Keratinocyte (primary cell): Measurements from ENCODE around the gene CORO7. TPM values are rescaled to one million over a fixed set of nuclear protein-coding genes. Genes with fewer than 3 reads are reported as not detected.

ENCODE experiments used
- DNase-seq: peaks from one replicate; pipeline ENCODE4 v3.0.0-alpha.2; 2011; ENCODE audit warnings: low read depth, missing footprints, low spot score
- FAIRE-seq: peaks from 2 replicates; lab custom pipeline; 2011; peaks lifted over from hg19 to GRCh38; lab: Jason Lieb, UNC
- H2AFZ ChIP-seq: 2 replicates; pipeline ENCODE4 v1.6.0; 2012; ENCODE audit warnings: low read length, control low read depth, inconsistent platforms; ENCODE audit not compliant: control insufficient read depth
- H3K27ac ChIP-seq: 2 replicates; pipeline ENCODE4 v1.5.1; 2011; ENCODE audit warnings: low read length; ENCODE audit not compliant: control insufficient read depth, insufficient read depth
- H3K27me3 ChIP-seq: 3 replicates; pipeline ENCODE4 v1.6.0; 2011; ENCODE audit warnings: low read length; ENCODE audit not compliant: control insufficient read depth, insufficient read depth; ENCODE audit errors: extremely low read depth
- H3K36me3 ChIP-seq, 2 experiments: 2 replicates in 1 of 2; 3 replicates in 1 of 2; pipeline ENCODE4 v1.5.1; 2011; ENCODE audit warnings: low read length in 2 of 2, mild to moderate bottlenecking in 1 of 2; ENCODE audit not compliant: control insufficient read depth in 2 of 2, insufficient read depth in 2 of 2; ENCODE audit errors: extremely low read depth in 1 of 2
- H3K4me1 ChIP-seq: 3 replicates; pipeline ENCODE4 v1.5.1; 2011; ENCODE audit warnings: low read length; ENCODE audit not compliant: control insufficient read depth, insufficient read depth; ENCODE audit errors: extremely low read depth
- H3K4me2 ChIP-seq: 3 replicates; pipeline ENCODE4 v1.6.0; 2011; ENCODE audit warnings: low read depth, low read length; ENCODE audit not compliant: control insufficient read depth, insufficient read depth; ENCODE audit errors: extremely low read depth
- H3K4me3 ChIP-seq, 3 experiments: fragments of 200-600 bp in 1 of 3; sonication (generic) in 1 of 3; 2 replicates in 2 of 3; 3 replicates in 1 of 3; pipeline ENCODE4 v1.5.1; 2011 to 2016; ENCODE audit warnings: low read length in 3 of 3, mild to moderate bottlenecking in 3 of 3, control low read depth in 2 of 3, inconsistent platforms in 1 of 3, low read depth in 1 of 3, mixed read lengths in 1 of 3, mixed run types in 1 of 3, moderate library complexity in 1 of 3; ENCODE audit not compliant: control insufficient read depth in 2 of 3, insufficient read depth in 2 of 3; ENCODE audit errors: extremely low read depth in 1 of 3
- H3K79me2 ChIP-seq: 2 replicates; pipeline ENCODE4 v1.6.0; 2012; ENCODE audit warnings: low read length; ENCODE audit not compliant: control insufficient read depth, insufficient read depth
- H3K9ac ChIP-seq: 3 replicates; pipeline ENCODE4 v1.6.0; 2011; ENCODE audit warnings: low read length; ENCODE audit not compliant: control insufficient read depth, insufficient read depth; ENCODE audit errors: extremely low read depth
- H3K9me1 ChIP-seq: 3 replicates; pipeline ENCODE4 v1.6.0; 2011; ENCODE audit warnings: low read length; ENCODE audit not compliant: control insufficient read depth, insufficient read depth; ENCODE audit errors: extremely low read depth
- H3K9me3 ChIP-seq: 2 replicates; pipeline ENCODE4 v1.5.1; 2012; ENCODE audit warnings: low read depth, low read length; ENCODE audit not compliant: control insufficient read depth
- H4K20me1 ChIP-seq: 3 replicates; pipeline ENCODE4 v1.6.0; 2011; ENCODE audit warnings: low read length; ENCODE audit not compliant: control insufficient read depth, insufficient read depth; ENCODE audit errors: extremely low read depth
- EZH2 ChIP-seq: IDR thresholded peaks from one replicate; pipeline ENCODE4 v1.6.1; 2012; ENCODE audit warnings: inconsistent platforms, mild to moderate bottlenecking, low read length, moderate library complexity
- dilution Hi-C: fragments of 300-500 bp; cut with MboI; formaldehyde crosslinking; loops from one replicate; pipeline ENCODE4 v1.7.0; 2020; ENCODE audit warnings: low sequenced_read_pairs; ENCODE audit not compliant: extremely low pct_ligation_motif_present
- polyA plus RNA-seq, 5 experiments: library from polyadenylated mRNA; depleted of rRNA in 3 of 5; stranded (reverse) in 3 of 5; stranded (forward) in 1 of 5; unstranded in 1 of 5; fragments of >200 nt; gene quantifications; 1 replicate in 1 of 5; 2 replicates in 3 of 5; 3 replicates in 1 of 5; pipeline versions ENCODE4 v1.2.1 to v1.2.3, GENCODE V29; 2011 to 2012; ENCODE audit warnings: missing spikeins in 2 of 5, low read depth in 1 of 5, low replicate concordance in 1 of 5
- TF ChIP-seq, protein P1 (sequence below), 3 experiments: IDR thresholded peaks in 1 of 3; conservative IDR thresholded peaks in 1 of 3; optimal IDR thresholded peaks in 1 of 3; 2 replicates in 2 of 3; 3 replicates in 1 of 3; pipeline versions ENCODE3 to v1.5.1; 2011; ENCODE audit warnings: low read length in 3 of 3, mild to moderate bottlenecking in 3 of 3, moderate library complexity in 2 of 3, control low read depth in 1 of 3, inconsistent platforms in 1 of 3; ENCODE audit not compliant: insufficient read depth in 2 of 3; ENCODE audit errors: extremely low read depth in 1 of 3

The CORO7 gene
- polyA plus RNA-seq, 1 donor (not counting 4 experiments of a cell fraction or from before 2014, with no cell fraction given): 8.4 TPM

DNA sequence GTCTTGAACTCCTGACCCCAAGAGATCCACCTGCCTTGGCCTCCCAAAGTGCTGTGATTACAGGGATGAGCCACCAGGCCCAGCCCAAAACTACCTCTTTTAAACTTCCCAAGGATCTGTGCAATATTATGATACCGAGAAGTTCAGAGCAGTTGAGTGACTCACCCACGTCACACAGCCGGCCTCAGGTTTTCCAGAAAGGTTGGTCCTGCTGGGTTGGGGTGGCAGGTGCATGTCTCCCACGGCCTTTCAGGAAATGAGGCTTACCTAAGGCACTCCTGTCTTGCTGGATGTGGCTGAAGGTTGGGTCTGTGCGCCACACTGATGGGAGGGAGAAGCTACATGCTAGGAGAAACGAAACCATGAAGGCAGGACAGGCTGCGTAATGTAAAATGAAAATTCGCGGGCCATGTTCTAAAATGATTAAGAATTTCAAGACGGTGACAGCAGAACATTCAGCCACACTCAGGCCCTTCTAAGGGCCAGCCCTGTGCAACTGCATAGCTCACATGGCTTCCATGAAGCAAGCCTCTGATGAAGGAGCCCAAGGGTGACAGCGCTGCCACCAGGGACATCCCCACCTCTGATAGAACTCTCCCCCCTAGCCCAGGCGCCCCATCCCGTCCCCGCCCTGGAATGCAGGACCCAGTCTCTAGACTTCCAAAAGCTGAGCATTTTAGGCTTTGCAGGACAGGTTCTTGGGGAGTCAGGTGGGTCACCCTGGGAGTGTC, 107.1 kb downstream of the CORO7 start:
- no peak for FAIRE-seq
- H2AFZ ChIP-seq: no peak overlapping the region

GRCh38 chr16:4307215-4308037, 109.0 kb downstream of the CORO7 start:
- dilution Hi-C loops: no loop called here
- FAIRE-seq: peak; percentile 17

More for the DNA sequence above, 107.1 kb downstream of the CORO7 start:
- no peaks in the 10 kb centered on the region for H3K9me1 ChIP-seq
- peaks cover 21% of the 10 kb centered on the region for H3K4me1 ChIP-seq
- dilution Hi-C loops: no loop called here
- H3K36me3 ChIP-seq: no peaks in the 10 kb centered on the region
- H3K9me3 ChIP-seq: no peaks in the 10 kb centered on the region
- no peaks in the 10 kb centered on the region for H4K20me1 ChIP-seq
- no peak overlapping the region for H3K9ac ChIP-seq
- no peak overlapping the region for H3K27ac ChIP-seq
- no peaks in the 10 kb centered on the region for H3K27me3 ChIP-seq
- H3K4me2 ChIP-seq: no peak overlapping the region
- no peaks in the 10 kb centered on the region for H3K79me2 ChIP-seq
- TF ChIP-seq, protein P1, sequence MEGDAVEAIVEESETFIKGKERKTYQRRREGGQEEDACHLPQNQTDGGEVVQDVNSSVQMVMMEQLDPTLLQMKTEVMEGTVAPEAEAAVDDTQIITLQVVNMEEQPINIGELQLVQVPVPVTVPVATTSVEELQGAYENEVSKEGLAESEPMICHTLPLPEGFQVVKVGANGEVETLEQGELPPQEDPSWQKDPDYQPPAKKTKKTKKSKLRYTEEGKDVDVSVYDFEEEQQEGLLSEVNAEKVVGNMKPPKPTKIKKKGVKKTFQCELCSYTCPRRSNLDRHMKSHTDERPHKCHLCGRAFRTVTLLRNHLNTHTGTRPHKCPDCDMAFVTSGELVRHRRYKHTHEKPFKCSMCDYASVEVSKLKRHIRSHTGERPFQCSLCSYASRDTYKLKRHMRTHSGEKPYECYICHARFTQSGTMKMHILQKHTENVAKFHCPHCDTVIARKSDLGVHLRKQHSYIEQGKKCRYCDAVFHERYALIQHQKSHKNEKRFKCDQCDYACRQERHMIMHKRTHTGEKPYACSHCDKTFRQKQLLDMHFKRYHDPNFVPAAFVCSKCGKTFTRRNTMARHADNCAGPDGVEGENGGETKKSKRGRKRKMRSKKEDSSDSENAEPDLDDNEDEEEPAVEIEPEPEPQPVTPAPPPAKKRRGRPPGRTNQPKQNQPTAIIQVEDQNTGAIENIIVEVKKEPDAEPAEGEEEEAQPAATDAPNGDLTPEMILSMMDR (optimal IDR thresholded peaks at IDR 0.05 in 1 of 3, IDR thresholded peaks at IDR 0.05 in 1 of 3, conservative IDR thresholded peaks at IDR 0.05 in 1 of 3; ENCODE audit: extremely low read depth in 1 of 3, insufficient read depth in 2 of 3, low read length in 3 of 3): no peak
- TF ChIP-seq EZH2: no peak
- no peak for DNase-seq
- H3K4me3 ChIP-seq: no peak overlapping the region

More at GRCh38 chr16:4307215-4308037, 109.0 kb downstream of the CORO7 start:
- Histone ChIP-seq H3K27ac (peak overlapping the region; percentile 60), H2AFZ (peak overlapping the region; percentile 61), H3K9ac (peak overlapping the region; percentile 62), H3K79me2 (no peaks in the 10 kb centered on the region), H3K4me1 (peaks cover 21% of the 10 kb centered on the region), H3K36me3 (no peaks in the 10 kb centered on the region), H3K4me3 (peak overlapping the region; percentile 35 to 84 (median 82)), H3K4me2 (peak overlapping the region; percentile 83), H4K20me1 (no peaks in the 10 kb centered on the region), H3K9me3 (no peaks in the 10 kb centered on the region), H3K9me1 (no peaks in the 10 kb centered on the region), H3K27me3 (no peaks in the 10 kb centered on the region)
- TF ChIP-seq, protein P1 (optimal IDR thresholded peaks at IDR 0.05 in 1 of 3, IDR thresholded peaks at IDR 0.05 in 1 of 3, conservative IDR thresholded peaks at IDR 0.05 in 1 of 3; ENCODE audit: extremely low read depth in 1 of 3, insufficient read depth in 2 of 3, low read length in 3 of 3): no peak
- TF ChIP-seq EZH2: no peak
- no peak for DNase-seq
